Trophoblast cell (in vitro differentiated cells and primary cell): Measurements from ENCODE around the gene CAP1.

Experiments
- DNase-seq, 2 donors: peaks; one replicate each; pipeline ENCODE4 v3.0.0-alpha.2; 2016
- H2AFZ ChIP-seq: 2 replicates; pipeline ENCODE4 v1.6.1; 2013; ENCODE audit warnings: low read length, moderate library complexity, mild to moderate bottlenecking; ENCODE audit not compliant: insufficient read depth, poor library complexity
- H2AK5ac ChIP-seq: 2 replicates; pipeline ENCODE4 v1.6.1; 2013; ENCODE audit warnings: mild to moderate bottlenecking, low read length
- H2BK120ac ChIP-seq: 2 replicates; pipeline ENCODE4 v1.6.1; 2013; ENCODE audit warnings: low read length, mild to moderate bottlenecking, moderate library complexity; ENCODE audit not compliant: insufficient read depth, poor library complexity
- H2BK12ac ChIP-seq: 2 replicates; pipeline ENCODE4 v1.6.1; 2013; ENCODE audit warnings: mild to moderate bottlenecking, low read length, moderate library complexity
- H2BK5ac ChIP-seq: 2 replicates; pipeline ENCODE4 v1.6.1; 2013; ENCODE audit warnings: low read length, low read depth, moderate library complexity, mild to moderate bottlenecking; ENCODE audit not compliant: poor library complexity
- H3K14ac ChIP-seq: 2 replicates; pipeline ENCODE4 v1.6.1; 2013; ENCODE audit warnings: mild to moderate bottlenecking, low read length
- H3K18ac ChIP-seq: 2 replicates; pipeline ENCODE4 v1.6.1; 2013; ENCODE audit warnings: mild to moderate bottlenecking, low read length
- H3K23ac ChIP-seq: 2 replicates; pipeline ENCODE4 v1.6.1; 2013; ENCODE audit warnings: low read length
- H3K27ac ChIP-seq: 2 replicates; pipeline ENCODE4 v1.5.1; 2013; ENCODE audit warnings: low read depth, mild to moderate bottlenecking, inconsistent platforms, low read length, moderate library complexity
- H3K27me3 ChIP-seq: 2 replicates; pipeline ENCODE4 v1.6.1; 2013; ENCODE audit warnings: inconsistent platforms, mild to moderate bottlenecking, low read length, moderate library complexity; ENCODE audit not compliant: insufficient read depth
- H3K36me3 ChIP-seq, 2 experiments: 1 replicate in 1 of 2; 2 replicates in 1 of 2; pipeline ENCODE4 v1.6.1; 2013; ENCODE audit warnings: low read length in 2 of 2, mild to moderate bottlenecking in 2 of 2, moderate library complexity in 1 of 2; ENCODE audit not compliant: insufficient read depth in 2 of 2, control insufficient read depth in 1 of 2
- H3K4ac ChIP-seq: 2 replicates; pipeline ENCODE4 v1.6.1; 2013; ENCODE audit warnings: low read depth, mild to moderate bottlenecking, low read length, moderate library complexity
- H3K4me1 ChIP-seq, 2 experiments: 1 replicate in 1 of 2; 2 replicates in 1 of 2; pipeline ENCODE4 v1.6.1; 2013; ENCODE audit warnings: low read length in 2 of 2, mild to moderate bottlenecking in 2 of 2, moderate library complexity in 1 of 2; ENCODE audit not compliant: insufficient read depth in 2 of 2, control insufficient read depth in 1 of 2
- H3K4me2 ChIP-seq: 2 replicates; pipeline ENCODE4 v1.6.1; 2013; ENCODE audit warnings: inconsistent platforms, mild to moderate bottlenecking, low read length, moderate library complexity
- H3K4me3 ChIP-seq: 2 replicates; pipeline ENCODE4 v1.5.1; 2013; ENCODE audit warnings: mild to moderate bottlenecking, low read depth, low read length, inconsistent platforms
- H3K79me1 ChIP-seq: one replicate; pipeline ENCODE4 v1.6.1; 2013; ENCODE audit warnings: low read length
- H3K79me2 ChIP-seq: 2 replicates; pipeline ENCODE4 v1.6.1; 2013; ENCODE audit warnings: low read length, mild to moderate bottlenecking; ENCODE audit not compliant: control insufficient read depth, insufficient read depth, poor library complexity
- H3K9ac ChIP-seq: 2 replicates; pipeline ENCODE4 v1.6.1; 2013; ENCODE audit warnings: mild to moderate bottlenecking, low read length
- H3K9me3 ChIP-seq: 2 replicates; pipeline ENCODE4 v1.6.1; 2013; ENCODE audit warnings: low read depth, mild to moderate bottlenecking, control low read depth, inconsistent platforms, low read length; ENCODE audit not compliant: insufficient read depth
- H4K12ac ChIP-seq: 2 replicates; pipeline ENCODE4 v1.6.1; 2013; ENCODE audit warnings: low read depth, mild to moderate bottlenecking, low read length, moderate library complexity
- H4K8ac ChIP-seq: 2 replicates; pipeline ENCODE4 v1.6.1; 2013; ENCODE audit warnings: low read depth, mild to moderate bottlenecking, low read length, moderate library complexity
- H4K91ac ChIP-seq: one replicate; pipeline ENCODE4 v1.6.1; 2013; ENCODE audit warnings: low read depth, mild to moderate bottlenecking, low read length, moderate library complexity
- WGBS: extraction: QIAGEN DNeasy Blood & Tissue Kit; methylation state at CpG from one replicate; pipeline ENCODE4 v1.1.7; 2013; ENCODE audit warnings: missing lambda C conversion rate; ENCODE audit not compliant: insufficient read length, insufficient coverage; ENCODE audit errors: extremely low coverage; 5-methylcytosine and 5-hydroxymethylcytosine counted together

Gene CAP1

DNA sequence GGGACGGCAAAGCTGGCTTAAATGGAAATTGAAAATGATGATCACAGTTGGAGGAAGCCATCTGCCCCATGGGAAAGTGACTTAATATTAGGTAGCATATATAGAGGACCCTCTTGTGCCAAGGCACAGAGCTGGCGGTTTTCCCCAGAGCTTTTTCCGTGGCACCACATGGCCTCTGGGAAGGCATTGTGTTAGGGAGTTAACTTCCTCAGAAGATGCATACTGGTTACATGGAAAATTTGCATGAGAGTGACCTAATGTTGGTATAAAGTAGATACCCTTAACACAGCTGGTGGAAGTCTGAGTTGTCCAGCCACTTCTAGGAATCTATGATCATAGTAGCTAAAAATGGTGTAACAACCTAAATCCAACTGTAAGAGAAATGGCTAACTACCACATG, 27.3 kb downstream of the CAP1 start:
- no peak for DNase-seq
- no peak overlapping the region for H3K27ac ChIP-seq
- H2AFZ ChIP-seq = no peak overlapping the region
- no peak overlapping the region for H4K91ac ChIP-seq
- H3K18ac ChIP-seq = no peak overlapping the region
- no peak overlapping the region for H3K14ac ChIP-seq
- H3K4ac ChIP-seq = no peak overlapping the region
- no peak overlapping the region for H2BK5ac ChIP-seq
- H3K79me2 ChIP-seq = no peaks in the 10 kb centered on the region
- H3K23ac ChIP-seq = no peak overlapping the region
- no peaks in the 10 kb centered on the region for H3K27me3 ChIP-seq
- no peaks in the 10 kb centered on the region for H3K4me1 ChIP-seq
- WGBS = no CpG with 5 or more reads among the region's 3 CpGs
- H3K36me3 ChIP-seq = peaks cover 33 to 72% of the 10 kb centered on the region in 2 experiments
- H3K4me2 ChIP-seq = no peak overlapping the region
- no peak overlapping the region for H3K4me3 ChIP-seq
- no peaks in the 10 kb centered on the region for H3K9me3 ChIP-seq
- H2BK120ac ChIP-seq = no peak overlapping the region
- no peak overlapping the region for H2AK5ac ChIP-seq
- H3K79me1 ChIP-seq = no peaks in the 10 kb centered on the region
- H4K12ac ChIP-seq = no peak overlapping the region
- H2BK12ac ChIP-seq = no peak overlapping the region
- no peak overlapping the region for H3K9ac ChIP-seq
- no peak overlapping the region for H4K8ac ChIP-seq

DNA sequence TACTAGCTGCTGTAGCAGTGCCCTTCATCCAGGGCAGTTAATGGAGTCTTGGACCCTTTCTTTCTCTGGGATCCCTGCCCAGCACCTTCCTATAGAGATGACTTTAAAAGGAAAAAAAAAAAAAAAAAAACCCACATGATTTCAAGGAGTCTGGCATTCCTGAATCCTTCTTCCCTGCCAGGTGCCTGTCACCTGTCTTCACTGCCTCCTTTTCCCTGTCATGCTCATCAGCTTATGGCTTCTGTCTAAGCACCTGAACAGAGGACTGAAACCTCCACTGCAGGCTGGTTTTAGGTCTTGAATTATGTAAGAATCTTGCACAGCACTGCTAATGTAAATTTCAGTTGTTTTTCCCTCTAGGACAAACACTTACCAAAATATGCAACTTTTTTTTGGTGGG, 31.6 kb downstream of the CAP1 start:
- Histone ChIP-seq H3K27me3 (no peaks in the 10 kb centered on the region), H3K23ac (no peak overlapping the region), H3K79me1 (no peaks in the 10 kb centered on the region), H2BK5ac (no peak overlapping the region), H4K91ac (no peak overlapping the region), H2AK5ac (no peak overlapping the region), H4K12ac (no peak overlapping the region), H3K27ac (no peak overlapping the region), H4K8ac (no peak overlapping the region), H3K36me3 (peaks cover 29 to 60% of the 10 kb centered on the region in 2 experiments), H3K9ac (no peak overlapping the region), H2BK12ac (no peak overlapping the region), H2AFZ (no peak overlapping the region), H3K4me2 (no peak overlapping the region), H3K79me2 (no peaks in the 10 kb centered on the region), H3K4me3 (no peak overlapping the region), H3K4me1 (no peaks in the 10 kb centered on the region), H3K18ac (no peak overlapping the region), H3K9me3 (no peaks in the 10 kb centered on the region), H3K14ac (no peak overlapping the region), H3K4ac (no peak overlapping the region), H2BK120ac (no peak overlapping the region)
- no peak for DNase-seq

DNA sequence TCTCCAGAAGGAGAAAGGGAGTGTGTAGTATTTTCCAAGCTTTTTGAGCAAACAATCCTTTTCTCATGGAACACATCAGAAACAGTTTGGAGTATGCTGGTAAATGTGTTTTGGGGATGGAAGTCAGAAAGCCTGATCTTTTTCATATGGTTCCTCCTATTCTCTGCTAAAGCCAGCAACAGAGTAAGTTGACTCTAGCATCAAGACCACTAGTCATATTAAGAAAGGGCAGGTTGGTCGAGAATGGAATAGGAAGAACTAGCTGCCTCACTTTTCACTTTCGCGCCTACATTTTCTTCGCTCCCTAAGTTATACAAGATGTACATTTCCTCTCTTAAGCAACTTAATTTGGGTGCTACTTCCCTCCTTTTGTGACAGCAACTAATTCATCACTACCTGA, 32.5 kb downstream of the CAP1 start:
- no CpG with 5 or more reads among the region's 4 CpGs for WGBS
- Histone ChIP-seq H2BK12ac (no peak overlapping the region), H2AK5ac (no peak overlapping the region)

DNA sequence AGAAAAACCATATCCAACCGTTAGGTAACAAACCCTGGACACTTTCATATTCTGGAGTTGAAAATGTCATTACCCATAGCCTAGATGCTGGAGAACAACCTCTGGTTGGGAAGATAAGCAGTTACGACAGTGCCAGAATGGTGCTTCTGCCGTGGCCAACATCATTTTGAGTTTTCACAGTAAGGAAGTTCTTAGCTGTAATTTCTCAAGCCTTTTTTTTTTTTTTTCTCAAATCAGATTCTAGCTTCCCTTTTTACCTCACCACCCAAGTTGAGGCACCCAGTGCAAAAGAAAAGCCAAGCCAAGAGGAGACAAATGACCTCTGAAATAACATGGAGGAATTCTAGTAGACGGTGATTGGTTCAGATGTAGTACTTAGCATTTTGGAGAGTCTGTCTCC, 34.7 kb downstream of the CAP1 start:
- Histone ChIP-seq H3K79me2 (no peaks in the 10 kb centered on the region), H3K4me1 (no peaks in the 10 kb centered on the region), H4K12ac (no peak overlapping the region), H2AK5ac (no peak overlapping the region), H3K27me3 (no peaks in the 10 kb centered on the region), H3K27ac (no peak overlapping the region), H3K79me1 (no peaks in the 10 kb centered on the region), H3K4me3 (no peak overlapping the region), H2BK120ac (no peak overlapping the region), H2BK12ac (no peak overlapping the region), H3K4ac (no peak overlapping the region), H3K23ac (no peak overlapping the region), H3K9ac (no peak overlapping the region), H2AFZ (no peak overlapping the region), H4K8ac (no peak overlapping the region), H3K14ac (no peak overlapping the region), H3K9me3 (no peaks in the 10 kb centered on the region), H3K18ac (no peak overlapping the region), H4K91ac (no peak overlapping the region), H3K4me2 (no peak overlapping the region), H3K36me3 (peaks cover 13 to 39% of the 10 kb centered on the region in 2 experiments), H2BK5ac (no peak overlapping the region)
- no peak for DNase-seq
- WGBS = no CpG with 5 or more reads among the region's 4 CpGs

More for the DNA sequence above, 32.5 kb downstream of the CAP1 start:
- H2BK120ac ChIP-seq = no peak overlapping the region
- H3K36me3 ChIP-seq = peaks cover 23 to 55% of the 10 kb centered on the region in 2 experiments
- no peaks in the 10 kb centered on the region for H3K27me3 ChIP-seq
- DNase-seq = no peak
- no peaks in the 10 kb centered on the region for H3K79me1 ChIP-seq
- H3K4me1 ChIP-seq = no peaks in the 10 kb centered on the region
- no peak overlapping the region for H4K91ac ChIP-seq
- no peak overlapping the region for H2BK5ac ChIP-seq
- no peak overlapping the region for H3K18ac ChIP-seq
- H4K12ac ChIP-seq = no peak overlapping the region
- H3K4me3 ChIP-seq = no peak overlapping the region
- H3K27ac ChIP-seq = no peak overlapping the region
- H3K14ac ChIP-seq = no peak overlapping the region
- H3K4ac ChIP-seq = no peak overlapping the region
- H3K9ac ChIP-seq = no peak overlapping the region
- no peak overlapping the region for H3K4me2 ChIP-seq
- no peak overlapping the region for H2AFZ ChIP-seq
- H4K8ac ChIP-seq = no peak overlapping the region
- H3K79me2 ChIP-seq = no peaks in the 10 kb centered on the region
- H3K9me3 ChIP-seq = no peaks in the 10 kb centered on the region
- no peak overlapping the region for H3K23ac ChIP-seq
